Esophagus muscularis mucosa (tissue), 4 donors: ENCODE data around the gene ELP6. TPM values are rescaled to one million over a fixed set of nuclear protein-coding genes. Genes with fewer than 3 reads are reported as not detected.
A peak's percentile ranks its signal among the peaks of the same experiment; 100 is the strongest.

Experiments used
- DNase-seq: peaks from one replicate; pipeline ENCODE4 v3.0.0-alpha.2; 2017; ENCODE audit errors: extremely low spot score
- H3K27ac ChIP-seq, 4 donors: fragments of 200-600 bp; sonication (generic); replicated peaks in 1 of 4; 1 replicate in 3 of 4; 2 replicates in 1 of 4; pipeline ENCODE4 v1.5.1; 2016 to 2019; ENCODE audit warnings: mild to moderate bottlenecking in 1 of 4
- H3K27me3 ChIP-seq, 4 donors: fragments of 200-600 bp; sonication (generic); one replicate each; pipeline versions ENCODE4 v1.5.1 to v1.6.0; 2016 to 2019
- H3K36me3 ChIP-seq, 4 donors: fragments of 200-600 bp; sonication (generic); one replicate each; pipeline ENCODE4 v1.5.1; 2016 to 2019
- H3K4me1 ChIP-seq, 4 donors: fragments of 200-600 bp; sonication (generic); one replicate each; pipeline ENCODE4 v1.5.1; 2016 to 2019
- H3K4me3 ChIP-seq, 4 donors: fragments of 200-600 bp; sonication (generic); 1 replicate in 2 of 4; 2 replicates in 2 of 4; pipeline ENCODE4 v1.5.1; 2016 to 2019; ENCODE audit warnings: mild to moderate bottlenecking in 4 of 4, moderate library complexity in 1 of 4
- H3K9me3 ChIP-seq, 4 donors: fragments of 200-600 bp; sonication (generic); 1 replicate in 3 of 4; 2 replicates in 1 of 4; pipeline ENCODE4 v1.5.1; 2016 to 2019
- CTCF ChIP-seq, 3 experiments: fragments of 200-600 bp in 2 of 3; fragments of 450-650 bp in 1 of 3; sonication (generic) in 2 of 3; IDR thresholded peaks; one replicate each; pipeline ENCODE4 v1.5.1; 2017 to 2019; ENCODE audit warnings: antibody characterized with exemption in 3 of 3, mild to moderate bottlenecking in 2 of 3, moderate library complexity in 1 of 3
- EP300 ChIP-seq: sonication (generic); formaldehyde crosslinking; IDR thresholded peaks from one replicate; pipeline ENCODE4 v1.6.1; 2017; ENCODE audit warnings: antibody characterized with exemption
- POLR2A ChIP-seq: fragments of 450-650 bp; IDR thresholded peaks from one replicate; pipeline ENCODE4 v1.6.1; 2017; ENCODE audit warnings: antibody characterized with exemption, moderate library complexity, mild to moderate bottlenecking, low read depth
- POLR2AphosphoS5 ChIP-seq, 2 donors: sonication (generic); formaldehyde crosslinking; IDR thresholded peaks; one replicate each; pipeline ENCODE4 v1.6.1; 2017; ENCODE audit warnings: antibody characterized with exemption in 2 of 2
- WGBS: methylation state at CpG from one replicate; pipeline ENCODE4 v1.1.5; 2018; 5-methylcytosine and 5-hydroxymethylcytosine counted together
- intact Hi-C: fragments of 100-400 bp; cut with DNase I; formaldehyde crosslinking; loops from one replicate; pipeline ENCODE4 v1.15.1; 2023
- total RNA-seq, 4 donors: library from RNA; depleted of rRNA; stranded (reverse); fragments of >200 nt; gene quantifications; one replicate each; pipeline versions ENCODE4 v1.1.0 to v1.2.1, GENCODE V29; 2016

Gene ELP6
- total RNA-seq, 4 donors from 2014 or later = 19.0 to 20.8 (median 19.2) TPM

- WGBS = 75% methylated on average over 4 of the region's 4 CpGs
- DNase-seq = no peak
- no peaks in the 10 kb centered on the region for H3K36me3 ChIP-seq
- H3K4me1 ChIP-seq = peaks cover 3 to 10% (median 6%) of the 10 kb centered on the region in 4 donors
- intact Hi-C loops = loop anchor here (10.0 kb wide), 1 partner anchor 141 kb away; no protein-coding TSS in a partner anchor
- no peaks in the 10 kb centered on the region for H3K9me3 ChIP-seq
- H3K27ac ChIP-seq = no peak overlapping the region
- TF ChIP-seq POLR2AphosphoS5 (IDR thresholded peaks at IDR 0.05) = no peak
- TF ChIP-seq CTCF (IDR thresholded peaks at IDR 0.05) = no peak
- no peak for TF ChIP-seq POLR2A
- TF ChIP-seq EP300 = no peak
- no peaks in the 10 kb centered on the region for H3K27me3 ChIP-seq
- no peak overlapping the region for H3K4me3 ChIP-seq
Measured at GRCh38 chr3:47523310-47524073, 10.0 kb upstream of the ELP6 start.

DNA sequence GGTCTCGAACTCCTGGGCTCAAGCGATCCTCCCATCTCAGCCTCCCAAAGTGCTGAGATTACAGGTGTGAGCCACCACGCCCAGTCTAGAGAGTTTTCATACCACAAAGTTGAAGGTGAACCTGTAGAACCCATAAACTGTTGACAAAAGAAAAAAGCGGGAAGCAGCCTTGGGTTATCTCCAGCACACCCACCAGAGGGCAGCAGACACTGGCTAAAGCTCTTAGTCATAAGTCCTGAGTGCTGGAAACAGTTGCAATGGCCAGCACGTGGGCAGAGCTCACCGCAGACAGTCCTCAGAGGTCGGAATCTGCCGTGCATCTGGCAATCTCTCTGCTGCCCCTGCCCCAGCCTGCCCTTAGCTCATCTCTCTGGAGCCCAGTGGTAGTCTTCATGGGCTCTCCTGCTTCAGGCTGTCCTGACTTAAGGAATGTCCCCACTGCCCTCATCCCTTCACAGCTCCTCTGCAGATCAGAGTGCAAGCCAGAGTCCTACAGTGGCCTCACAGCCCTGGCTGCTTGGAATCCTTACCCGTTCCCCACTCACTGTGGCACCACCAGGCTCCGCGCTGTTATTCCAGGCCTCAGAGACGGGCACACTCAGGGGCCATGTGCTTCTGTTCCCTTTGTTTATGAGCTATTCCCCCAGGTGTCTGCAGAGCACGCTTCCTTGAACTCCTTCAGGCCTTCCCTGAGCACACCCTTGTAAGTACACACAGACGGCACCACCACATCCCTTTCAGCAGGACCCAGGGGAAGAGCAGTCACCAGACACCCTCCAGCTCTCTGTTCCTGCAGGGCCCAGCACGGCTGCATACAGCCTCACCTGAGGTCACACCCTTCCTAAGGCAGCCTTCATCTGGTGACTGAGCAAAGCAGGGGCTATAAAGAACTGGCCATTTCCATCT is 8.8 kb upstream of the ELP6 start:
- 50% methylated on average over 11 of the region's 15 CpGs for WGBS
- no peak overlapping the region for H3K27ac ChIP-seq
- intact Hi-C loops = loop anchor here (1.0 to 10.0 kb wide), 2 partner anchors 142 to 267 kb away; no protein-coding TSS in a partner anchor
- TF ChIP-seq POLR2AphosphoS5 (IDR thresholded peaks at IDR 0.05) = peak; percentile 20 to 79
- TF ChIP-seq POLR2A = no peak
- no peak for TF ChIP-seq EP300
- peak; percentile 91 to 95 (median 92) for TF ChIP-seq CTCF (IDR thresholded peaks at IDR 0.05)
- DNase-seq = no peak
- H3K36me3 ChIP-seq = no peaks in the 10 kb centered on the region
- H3K9me3 ChIP-seq = no peaks in the 10 kb centered on the region
- peaks cover 3 to 10% (median 6%) of the 10 kb centered on the region in 4 donors for H3K4me1 ChIP-seq
- H3K27me3 ChIP-seq = no peaks in the 10 kb centered on the region
- H3K4me3 ChIP-seq = no peak overlapping the region

GRCh38 chr3:47520756-47521155 is 7.2 kb upstream of the ELP6 start:
- intact Hi-C loops = loop anchor here (10.0 kb wide), 1 partner anchor 144 kb away; no protein-coding TSS in a partner anchor
- Histone ChIP-seq H3K27me3 (no peaks in the 10 kb centered on the region), H3K27ac (no peak overlapping the region), H3K4me1 (peaks cover 3 to 10% (median 6%) of the 10 kb centered on the region in 4 donors), H3K36me3 (no peaks in the 10 kb centered on the region), H3K9me3 (no peaks in the 10 kb centered on the region), H3K4me3 (no peak overlapping the region)
- DNase-seq = no peak
- TF ChIP-seq POLR2AphosphoS5 (IDR thresholded peaks at IDR 0.05) (no peak), EP300 (no peak), POLR2A (no peak), CTCF (IDR thresholded peaks at IDR 0.05) (no peak)

DNA sequence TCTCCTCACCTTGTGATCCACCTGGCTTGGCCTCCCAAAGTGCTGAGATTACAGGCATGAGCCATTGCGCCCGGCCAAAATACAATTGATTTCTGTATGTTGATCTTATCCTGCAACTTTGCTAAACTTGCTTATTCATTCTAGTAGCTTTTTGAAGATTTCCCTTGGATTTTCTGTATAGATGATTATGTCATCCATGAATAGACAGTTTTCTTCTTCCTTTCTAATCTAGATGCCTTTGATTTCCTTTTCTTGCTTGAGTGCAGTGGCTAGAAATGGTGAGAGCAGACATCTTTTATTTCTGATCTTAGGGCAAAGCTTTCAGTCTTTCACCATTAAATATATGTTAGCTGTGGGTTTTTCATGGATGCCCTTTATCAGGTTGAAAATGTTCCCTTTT is 4.4 kb upstream of the ELP6 start:
- no peaks in the 10 kb centered on the region for H3K9me3 ChIP-seq
- no peaks in the 10 kb centered on the region for H3K27me3 ChIP-seq
- no peak for DNase-seq
- H3K27ac ChIP-seq = no peak overlapping the region
- TF ChIP-seq EP300 = no peak
- TF ChIP-seq CTCF (IDR thresholded peaks at IDR 0.05) = no peak
- TF ChIP-seq POLR2AphosphoS5 (IDR thresholded peaks at IDR 0.05) = no peak
- TF ChIP-seq POLR2A = no peak
- intact Hi-C loops = no loop called here
- WGBS = 93% methylated on average over 2 of the region's 2 CpGs
- no peaks in the 10 kb centered on the region for H3K36me3 ChIP-seq
- no peak overlapping the region for H3K4me3 ChIP-seq
- H3K4me1 ChIP-seq = peaks cover 3 to 13% (median 12%) of the 10 kb centered on the region in 4 donors
